ENCODE data around the gene FOXF2.

- TF ChIP-seq CTCF (IDR thresholded peaks at IDR 0.05) (no peak), ZFX (IDR thresholded peaks at IDR 0.05; ENCODE audit: borderline replicate concordance) (no peak)
Measured at GRCh38 chr6:1405221-1405620, 15.8 kb downstream of the FOXF2 start.
